ENCODE measurements around the gene LEP.

GRCh38 chr7:128206747-128207500 is 34.2 kb upstream of the LEP start:
- TF ChIP-seq GATA2 (IDR thresholded peaks at IDR 0.05; ENCODE audit: low read depth, low read length) (no peak), GATA3 (IDR thresholded peaks at IDR 0.05; ENCODE audit: low read depth, low read length) (no peak)
